Caco-2 (cell line): ENCODE data around the gene AREL1. TPM values are rescaled to one million over a fixed set of nuclear protein-coding genes. Genes with fewer than 3 reads are reported as not detected.

ENCODE experiments used
- BruUV-seq: library from RNA; stranded (reverse); fragments of 400-500 nt; replicated peaks from 2 replicates; lab custom pipeline; 2021; lab: Mats Ljungman, UMichigan
- CTCF ChIA-PET: fragments of 300-600 bp; sonication (Branson Sonifier 250); formaldehyde crosslinking; loops from one replicate; lab custom pipeline; 2022; ENCODE audit warnings: antibody characterized with exemption; lab: Charles Lee
- POLR2A ChIA-PET: fragments of 300-600 bp; sonication (Branson Sonifier 250); formaldehyde crosslinking; loops from one replicate; lab custom pipeline; 2022; ENCODE audit warnings: antibody characterized with exemption; lab: Charles Lee
- DNase-seq, 2 experiments: peaks; one replicate each; pipeline versions ENCODE4 v3.0.0 to v3.0.0-alpha.2; 2020 to 2022
- H3K27me3 ChIP-seq: replicated peaks from 2 replicates; pipeline ENCODE4 v1.6.0; 2011; ENCODE audit warnings: low read length; ENCODE audit not compliant: control insufficient read depth, insufficient read depth
- H3K36me3 ChIP-seq: 2 replicates; pipeline ENCODE4 v1.5.1; 2011; ENCODE audit warnings: low read length; ENCODE audit not compliant: control insufficient read depth, insufficient read depth
- H3K4me1 ChIP-seq: fragments of 250-450 bp; sonication (Bioruptor Pico); 2 replicates; pipeline ENCODE4 v1.5.1; 2020; ENCODE audit warnings: mild to moderate bottlenecking
- H3K4me3 ChIP-seq: 2 replicates; pipeline ENCODE4 v1.5.1; 2011; ENCODE audit warnings: low read depth, mild to moderate bottlenecking, control low read depth, low read length
- H3K9me3 ChIP-seq: fragments of 250-450 bp; sonication (Bioruptor Pico); 2 replicates; pipeline ENCODE4 v1.5.1; 2020; ENCODE audit warnings: mild to moderate bottlenecking, moderate library complexity
- H3K27ac Mint-ChIP-seq: one replicate; pipeline ENCODE4 v1.8.0; 2022; ENCODE audit warnings: mixed read lengths; ENCODE audit not compliant: unreplicated experiment
- H3K27me3 Mint-ChIP-seq: one replicate; pipeline ENCODE4 v1.8.0; 2022; ENCODE audit warnings: mixed read lengths; ENCODE audit not compliant: insufficient read depth, unreplicated experiment
- H3K36me3 Mint-ChIP-seq: one replicate; pipeline ENCODE4 v1.8.0; 2022; ENCODE audit warnings: mild to moderate bottlenecking, mixed read lengths; ENCODE audit not compliant: insufficient read depth, unreplicated experiment
- H3K4me1 Mint-ChIP-seq: one replicate; pipeline ENCODE4 v1.8.0; 2022; ENCODE audit warnings: low read depth, mixed read lengths; ENCODE audit not compliant: unreplicated experiment
- H3K4me3 Mint-ChIP-seq: one replicate; pipeline ENCODE4 v1.8.0; 2022; ENCODE audit warnings: mild to moderate bottlenecking, moderate library complexity, mixed read lengths; ENCODE audit not compliant: unreplicated experiment
- H3K9me3 Mint-ChIP-seq: one replicate; pipeline ENCODE4 v1.8.0; 2022; ENCODE audit warnings: mixed read lengths; ENCODE audit not compliant: unreplicated experiment
- CTCF ChIP-seq, 2 experiments: fragments of 200-600 bp in 1 of 2; IDR thresholded peaks; 1 replicate in 1 of 2; 2 replicates in 1 of 2; pipeline versions ENCODE4 v1.5.1 to v1.8.0; 2011 to 2022; ENCODE audit warnings: antibody characterized with exemption in 1 of 2, control low read depth in 1 of 2, inconsistent platforms in 1 of 2, low read depth in 1 of 2, low read length in 1 of 2, mild to moderate bottlenecking in 1 of 2, moderate library complexity in 1 of 2; ENCODE audit not compliant: insufficient read depth in 1 of 2, severe bottlenecking in 1 of 2, unreplicated experiment in 1 of 2
- intact Hi-C: fragments of 100-400 bp; cut with micrococcal nuclease; formaldehyde crosslinking; loops from one replicate; pipeline ENCODE4 v1.10.0; 2022; ENCODE audit not compliant: unreplicated experiment
- total RNA-seq: library from RNA; stranded (reverse); gene quantifications from 2 replicates; pipeline ENCODE4 v1.2.3, GENCODE V29; 2022

Gene AREL1
- total RNA-seq, 1 experiment from 2014 or later: 38.0 TPM

- DNase-seq: no peak
- Mint-ChIP-seq H3K36me3 (no peaks in the 10 kb centered on the region), H3K9me3 (no peaks in the 10 kb centered on the region), H3K4me1 (peaks cover 3% of the 10 kb centered on the region), H3K27ac (no peak overlapping the region), H3K27me3 (peaks cover 7% of the 10 kb centered on the region), H3K4me3 (no peak overlapping the region)
- no peak for TF ChIP-seq CTCF (IDR thresholded peaks at IDR 0.05; ENCODE audit: insufficient read depth in 1 of 2, low read depth in 1 of 2, low read length in 1 of 2, severe bottlenecking in 1 of 2, unreplicated experiment in 1 of 2)
- H3K27me3 ChIP-seq: no peaks in the 10 kb centered on the region
- ChIA-PET CTCF (interaction anchor here (0.6 kb wide), 1 partner anchor 345 kb away, joined by 4 read pairs; no protein-coding TSS in a partner anchor), POLR2A (no interaction called here)
- no peak overlapping the region for H3K4me3 ChIP-seq
- H3K4me1 ChIP-seq: peaks cover 13% of the 10 kb centered on the region; the same call in 1 of the 2 replicates
- BruUV-seq: no TSS peak
- no peaks in the 10 kb centered on the region for H3K9me3 ChIP-seq
- no peaks in the 10 kb centered on the region for H3K36me3 ChIP-seq
- intact Hi-C loops: loop anchor here (2.0 kb wide), 1 partner anchor 18 kb away; no protein-coding TSS in a partner anchor
Observed at GRCh38 chr14:74614508-74615495, 98.1 kb downstream of the AREL1 start.

- no TSS peak for BruUV-seq
- H3K36me3 ChIP-seq: no peaks in the 10 kb centered on the region
- intact Hi-C loops: loop anchor here (2.0 kb wide), 1 partner anchor 99 kb away; the partner anchor contains the start of genes AREL1 and FCF1
Observed at GRCh38 chr14:74613211-74613914, 99.5 kb downstream of the AREL1 start.

More at GRCh38 chr14:74613211-74613914, 99.5 kb downstream of the AREL1 start:
- ChIA-PET CTCF (interaction anchor here (1.1 to 1.7 kb wide), 4 partner anchors 9 to 191 kb away, joined by 4 to 8 read pairs (median 4); no protein-coding TSS in a partner anchor), POLR2A (no interaction called here)
- DNase-seq: no peak
- Histone ChIP-seq H3K4me1 (peaks cover 2% of the 10 kb centered on the region; the same call in 1 of the 2 replicates), H3K27me3 (no peaks in the 10 kb centered on the region), H3K9me3 (no peaks in the 10 kb centered on the region), H3K4me3 (no peak overlapping the region)
- no peak for TF ChIP-seq CTCF (IDR thresholded peaks at IDR 0.05; ENCODE audit: insufficient read depth in 1 of 2, low read depth in 1 of 2, low read length in 1 of 2, severe bottlenecking in 1 of 2, unreplicated experiment in 1 of 2)
- Mint-ChIP-seq H3K27me3 (peaks cover 7% of the 10 kb centered on the region), H3K9me3 (no peaks in the 10 kb centered on the region), H3K4me3 (peak overlapping the region; percentile 74), H3K27ac (peak overlapping the region; percentile 47), H3K36me3 (no peaks in the 10 kb centered on the region), H3K4me1 (peaks cover 10% of the 10 kb centered on the region)
